Common myeloid progenitor, CD34-positive (primary cell): ENCODE measurements around the gene ABTB2.

Source experiments
- CTCF ChIA-PET: fragments of 350-600 bp; sonication (Branson Sonifier 250); formaldehyde crosslinking; loops from one replicate; lab custom pipeline; 2021; ENCODE audit warnings: antibody characterized with exemption; lab: Charles Lee
- POLR2A ChIA-PET: fragments of 350-600 bp; sonication (Branson Sonifier 250); formaldehyde crosslinking; loops from one replicate; lab custom pipeline; 2021; ENCODE audit warnings: antibody characterized with exemption; lab: Charles Lee
- DNase-seq, 3 donors: peaks; one replicate each; pipeline versions ENCODE4 v3.0.0 to v3.0.0-alpha.2; 2013
- H3K27ac ChIP-seq, 2 experiments: 1 replicate in 1 of 2; 2 replicates in 1 of 2; pipeline ENCODE4 v1.7.0; 2013; ENCODE audit warnings: inconsistent platforms in 2 of 2, low read length in 2 of 2, mild to moderate bottlenecking in 2 of 2, low read depth in 1 of 2, moderate library complexity in 1 of 2; ENCODE audit not compliant: severe bottlenecking in 2 of 2, insufficient read depth in 1 of 2, poor library complexity in 1 of 2
- H3K27me3 ChIP-seq, 5 experiments: replicated peaks in 2 of 5; 1 replicate in 3 of 5; 2 replicates in 2 of 5; pipeline versions ENCODE4 v1.6.1 to v1.7.0; 2013; ENCODE audit warnings: low read length in 4 of 5, mild to moderate bottlenecking in 2 of 5, moderate library complexity in 2 of 5, inconsistent platforms in 1 of 5; ENCODE audit not compliant: insufficient read depth in 5 of 5, control insufficient read depth in 4 of 5
- H3K36me3 ChIP-seq, 4 experiments: 1 replicate in 2 of 4; 2 replicates in 2 of 4; pipeline versions ENCODE4 v1.6.1 to v1.7.0; 2013; ENCODE audit warnings: low read length in 3 of 4, control low read depth in 1 of 4, mild to moderate bottlenecking in 1 of 4; ENCODE audit not compliant: control insufficient read depth in 4 of 4, insufficient read depth in 4 of 4
- H3K4me1 ChIP-seq, 4 experiments: 1 replicate in 3 of 4; 2 replicates in 1 of 4; pipeline versions ENCODE4 v1.6.1 to v1.7.1; 2013; ENCODE audit warnings: low read length in 3 of 4, mild to moderate bottlenecking in 3 of 4, control low read depth in 1 of 4, inconsistent platforms in 1 of 4, moderate library complexity in 1 of 4; ENCODE audit not compliant: control insufficient read depth in 4 of 4, insufficient read depth in 4 of 4; ENCODE audit errors: control extremely low read depth in 1 of 4
- H3K4me3 ChIP-seq, 7 experiments: 1 replicate in 4 of 7; 2 replicates in 3 of 7; pipeline versions ENCODE4 v1.5.1 to v1.7.0; 2013; ENCODE audit warnings: mild to moderate bottlenecking in 7 of 7, low read length in 6 of 7, moderate library complexity in 6 of 7, inconsistent platforms in 2 of 7, low read depth in 2 of 7, control low read depth in 1 of 7; ENCODE audit not compliant: insufficient read depth in 4 of 7, control insufficient read depth in 1 of 7; ENCODE audit errors: extremely low read depth in 1 of 7
- H3K9me3 ChIP-seq, 5 experiments: 1 replicate in 4 of 5; 2 replicates in 1 of 5; pipeline versions ENCODE4 v1.6.1 to v1.7.1; 2013; ENCODE audit warnings: low read length in 4 of 5, mild to moderate bottlenecking in 2 of 5, inconsistent platforms in 1 of 5, low read depth in 1 of 5, moderate library complexity in 1 of 5; ENCODE audit not compliant: control insufficient read depth in 4 of 5, insufficient read depth in 2 of 5; ENCODE audit errors: control extremely low read depth in 1 of 5
- WGBS: methylation state at CpG from one replicate; pipeline ENCODE4 v1.1.5; 2013; ENCODE audit not compliant: insufficient coverage; 5-methylcytosine and 5-hydroxymethylcytosine counted together

ABTB2 gene

GRCh38 chr11:34204396-34205279 lies 153.2 kb downstream of the ABTB2 start:
- POLR2A ChIA-PET = no interaction called here
- H3K27me3 ChIP-seq = no peaks in the 10 kb centered on the region
- CTCF ChIA-PET = interaction anchor here (1.0 to 1.4 kb wide), 3 partner anchors 12 to 30 kb away, joined by 3 to 5 read pairs (median 4); no protein-coding TSS in a partner anchor
- peaks cover 14 to 39% (median 17%) of the 10 kb centered on the region in 4 experiments for H3K4me1 ChIP-seq
- H3K9me3 ChIP-seq = no peaks in the 10 kb centered on the region
- WGBS = 90% methylated on average over 13 of the region's 19 CpGs
- H3K27ac ChIP-seq = no peak overlapping the region
- DNase-seq = no peak
- H3K4me3 ChIP-seq = no peak overlapping the region
- H3K36me3 ChIP-seq = no peaks in the 10 kb centered on the region

- WGBS = 55% methylated on average over 5 of the region's 5 CpGs
- Histone ChIP-seq H3K4me3 (no peak overlapping the region), H3K27ac (no peak overlapping the region), H3K4me1 (peaks cover 14 to 42% (median 18%) of the 10 kb centered on the region in 4 experiments), H3K36me3 (no peaks in the 10 kb centered on the region), H3K9me3 (no peaks in the 10 kb centered on the region), H3K27me3 (no peaks in the 10 kb centered on the region)
- DNase-seq = no peak
- ChIA-PET POLR2A (no interaction called here), CTCF (interaction anchor here (1.0 to 1.4 kb wide), 2 partner anchors 15 to 29 kb away, joined by 3 to 5 read pairs; no protein-coding TSS in a partner anchor)
Measured at GRCh38 chr11:34203377-34203871, 154.4 kb downstream of the ABTB2 start.

GRCh38 chr11:34201129-34201528 lies 156.7 kb downstream of the ABTB2 start:
- POLR2A ChIA-PET = no interaction called here

GRCh38 chr11:34199525-34199924 lies 158.3 kb downstream of the ABTB2 start:
- Histone ChIP-seq H3K4me1 (peaks cover 5 to 21% (median 10%) of the 10 kb centered on the region in 4 experiments), H3K27me3 (no peaks in the 10 kb centered on the region), H3K27ac (no peak overlapping the region), H3K36me3 (no peaks in the 10 kb centered on the region), H3K4me3 (no peak overlapping the region), H3K9me3 (no peaks in the 10 kb centered on the region)
- WGBS = 67% methylated on average over 3 of the region's 5 CpGs
- DNase-seq = no peak
- ChIA-PET POLR2A (no interaction called here), CTCF (interaction anchor here (1.0 kb wide), 1 partner anchor 143 kb away, joined by 3 read pairs; no protein-coding TSS in a partner anchor)

More at GRCh38 chr11:34201129-34201528, 156.7 kb downstream of the ABTB2 start:
- CTCF ChIA-PET = no interaction called here
- Histone ChIP-seq H3K9me3 (no peaks in the 10 kb centered on the region), H3K4me3 (no peak overlapping the region), H3K36me3 (no peaks in the 10 kb centered on the region), H3K27ac (no peak overlapping the region), H3K27me3 (no peaks in the 10 kb centered on the region), H3K4me1 (peaks cover 5 to 21% (median 10%) of the 10 kb centered on the region in 4 experiments)
- WGBS = 92% methylated on average over 2 of the region's 3 CpGs
- no peak for DNase-seq

DNA sequence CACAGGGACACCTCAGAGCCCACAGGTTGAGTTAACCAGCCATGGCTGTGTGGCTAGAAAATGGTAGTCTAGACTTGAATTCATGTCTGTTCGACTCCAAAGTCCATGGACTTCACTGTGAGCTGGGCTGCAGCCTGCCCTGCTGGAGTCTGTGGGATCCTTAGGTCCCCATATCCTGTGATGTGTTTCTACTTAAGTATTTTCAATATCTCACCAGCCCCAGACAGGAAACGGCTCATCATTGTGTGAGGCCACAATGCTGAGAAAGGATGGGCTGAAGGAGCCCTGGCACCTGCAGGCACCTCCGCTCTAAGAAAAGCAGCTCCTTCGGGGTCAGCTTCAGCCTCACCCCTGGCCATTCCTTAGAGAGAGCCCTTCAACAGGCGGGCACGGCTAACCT lies 159.3 kb downstream of the ABTB2 start:
- no peaks in the 10 kb centered on the region for H3K36me3 ChIP-seq
- no peak overlapping the region for H3K27ac ChIP-seq
- ChIA-PET POLR2A (interaction anchor here (0.6 kb wide), 1 partner anchor 120 kb away, joined by 3 read pairs; no protein-coding TSS in a partner anchor), CTCF (interaction anchor here (1.0 kb wide), 2 partner anchors 11 to 144 kb away, joined by 3 read pairs; no protein-coding TSS in a partner anchor)
- no peak for DNase-seq
- 100% methylated on average over 2 of the region's 6 CpGs for WGBS
- no peaks in the 10 kb centered on the region for H3K9me3 ChIP-seq
- peaks cover 5 to 15% (median 9%) of the 10 kb centered on the region in 4 experiments for H3K4me1 ChIP-seq
- H3K27me3 ChIP-seq = no peaks in the 10 kb centered on the region
- no peak overlapping the region for H3K4me3 ChIP-seq

- no peak for DNase-seq
- ChIA-PET POLR2A (no interaction called here), CTCF (no interaction called here)
- 97% methylated on average over 13 of the region's 16 CpGs for WGBS
- no peaks in the 10 kb centered on the region for H3K27me3 ChIP-seq
- no peaks in the 10 kb centered on the region for H3K36me3 ChIP-seq
- H3K27ac ChIP-seq = no peak overlapping the region
- no peak overlapping the region for H3K4me3 ChIP-seq
- H3K9me3 ChIP-seq = no peaks in the 10 kb centered on the region
- peaks cover 0 to 8% (median 2%) of the 10 kb centered on the region in 4 experiments for H3K4me1 ChIP-seq
Measured at GRCh38 chr11:34197256-34197655, 160.6 kb downstream of the ABTB2 start.
